PC-3 (cell line): Measurements from ENCODE around the gene GPHA2.

Experiments
- CTCF ChIP-seq: fragments of 300-600 bp; sonication (generic); conservative IDR thresholded peaks from 2 replicates; pipeline ENCODE4 v1.5.1; 2017; ENCODE audit warnings: antibody characterized with exemption, low read depth, mild to moderate bottlenecking, low read length
- EZH2 ChIP-seq: fragments of 300-600 bp; sonication (generic); IDR thresholded peaks from one replicate; pipeline ENCODE4 v1.6.1; 2017; ENCODE audit warnings: antibody characterized with exemption, mild to moderate bottlenecking, low read length; ENCODE audit not compliant: unreplicated experiment
- EZH2phosphoT487 ChIP-seq: fragments of 300-600 bp; sonication (generic); IDR thresholded peaks from 2 replicates; pipeline ENCODE4 v1.6.1; 2018; ENCODE audit warnings: mild to moderate bottlenecking, antibody characterized with exemption, low read length, borderline replicate concordance

GRCh38 chr11:64933935-64934681, 1.6 kb downstream of the GPHA2 start:
- TF ChIP-seq CTCF (no peak), EZH2 (no peak), EZH2phosphoT487 (no peak)
